Activated CD4-positive, alpha-beta T cell treated with anti-CD3 and anti-CD28 coated beads, Interleukin-2, amount 50 U/mL, for 4 hours (primary cell): Measurements from ENCODE around the gene PMM1.
"Not testable (repeated sequence)": the region's sequence is repeated elsewhere in the genome, so short reads cannot be mapped to it uniquely, and the experiment has no call there.

ENCODE experiments used
- DNase-seq, 2 experiments: peaks; one replicate each; pipeline ENCODE4 v3.0.0-alpha.2; 2020

PMM1 gene

DNA sequence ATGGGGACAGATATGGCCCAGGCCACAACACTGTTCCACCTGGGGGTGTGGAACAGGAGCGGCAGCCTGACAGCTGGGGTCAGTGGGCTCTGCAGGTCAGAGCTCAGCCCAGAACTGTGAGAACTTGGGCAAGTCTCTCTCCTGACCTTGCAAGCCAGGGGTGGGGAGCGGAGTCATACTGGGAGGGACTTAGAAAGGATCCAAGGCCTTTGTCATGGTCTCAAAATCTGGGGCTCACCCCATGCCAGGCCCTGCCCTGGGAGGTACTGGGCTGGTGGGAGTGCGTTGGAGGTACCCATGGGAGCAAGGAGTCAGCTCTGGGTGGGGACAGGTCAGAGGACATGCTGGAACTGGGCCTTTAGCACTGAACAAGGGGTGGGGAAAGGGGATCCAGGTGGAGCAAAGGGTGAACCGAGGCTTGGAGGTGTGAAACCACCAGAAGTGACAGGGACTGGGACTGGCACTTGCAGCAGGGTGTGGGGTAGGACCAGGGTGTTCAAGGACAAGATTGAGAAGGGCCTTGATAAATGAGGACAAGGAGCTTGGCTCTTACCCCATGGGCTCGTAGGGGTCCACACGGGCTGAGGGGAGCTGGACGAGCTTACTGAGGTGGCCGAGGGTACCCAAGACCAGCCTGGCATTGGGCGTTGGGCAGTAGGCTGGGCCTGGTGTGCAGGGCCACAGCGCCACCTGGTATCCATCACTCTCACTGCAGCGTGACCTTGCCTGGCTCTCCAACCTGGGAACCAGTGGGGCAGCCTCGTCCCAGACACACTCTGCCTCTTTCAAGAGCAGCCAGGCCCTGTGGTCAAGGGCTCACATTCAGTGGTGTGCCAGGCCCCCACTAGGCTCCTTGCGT is 7.4 kb upstream of the PMM1 start:
- DNase-seq: no peak

- DNase-seq: no peak
Observed at GRCh38 chr22:41595703-41596102, 6.1 kb upstream of the PMM1 start.

GRCh38 chr22:41593336-41593960 is 3.8 kb upstream of the PMM1 start:
- not testable (repeated sequence) for DNase-seq

- DNase-seq: no peak
Observed at GRCh38 chr22:41587347-41587723, 2.3 kb downstream of the PMM1 start.

- no peak for DNase-seq
Observed at GRCh38 chr22:41585898-41586297, 3.7 kb downstream of the PMM1 start.

DNA sequence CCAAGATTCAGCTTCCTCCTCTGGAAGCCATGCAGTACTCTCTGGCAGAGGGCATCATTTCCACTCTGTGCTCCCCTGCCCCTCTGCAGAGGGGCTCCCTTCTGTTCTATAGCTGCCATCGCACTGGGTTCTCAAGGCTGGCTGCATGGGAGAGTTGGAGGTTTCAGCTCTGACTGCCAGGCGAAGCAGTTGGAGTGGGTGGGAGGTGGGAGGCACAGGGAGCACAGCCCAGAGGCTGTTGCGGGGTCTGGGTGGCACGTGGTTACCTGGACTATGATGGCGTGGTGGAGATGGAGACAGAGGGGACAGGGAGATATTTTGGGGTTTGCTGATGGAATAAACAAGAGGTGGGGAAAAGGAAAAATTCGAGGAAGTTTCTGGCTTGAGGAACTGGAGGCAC is 4.8 kb downstream of the PMM1 start:
- no peak for DNase-seq

GRCh38 chr22:41582694-41583093 is 6.9 kb downstream of the PMM1 start:
- DNase-seq: no peak

DNA sequence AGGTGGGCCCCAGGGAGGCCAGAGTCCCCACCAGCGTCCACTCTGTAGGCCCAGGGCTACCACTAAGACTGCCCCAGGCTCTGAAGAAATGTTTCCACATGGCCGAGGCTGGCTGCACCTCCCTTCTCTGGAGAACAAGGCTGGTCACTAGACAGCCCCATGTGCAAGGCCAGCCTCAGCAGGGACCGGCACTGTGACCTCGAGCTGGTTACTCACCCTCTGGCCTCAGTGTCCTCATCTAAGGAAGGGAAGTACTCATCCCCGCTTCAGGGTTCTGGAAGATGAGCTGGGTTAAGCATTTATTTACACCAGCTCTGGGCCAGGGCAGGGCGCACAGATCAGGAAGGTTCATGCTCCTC is 9.7 kb downstream of the PMM1 start:
- no peak for DNase-seq

- no peak for DNase-seq
Observed at GRCh38 chr22:41579297-41579996, 10.2 kb downstream of the PMM1 start.

- DNase-seq: no peak
Observed at GRCh38 chr22:41578818-41579217, 10.8 kb downstream of the PMM1 start.

GRCh38 chr22:41578114-41578513 is 11.5 kb downstream of the PMM1 start:
- DNase-seq: no peak

GRCh38 chr22:41576877-41577276 is 12.8 kb downstream of the PMM1 start:
- peak in 1 of 2 experiments; percentile 21 for DNase-seq

DNA sequence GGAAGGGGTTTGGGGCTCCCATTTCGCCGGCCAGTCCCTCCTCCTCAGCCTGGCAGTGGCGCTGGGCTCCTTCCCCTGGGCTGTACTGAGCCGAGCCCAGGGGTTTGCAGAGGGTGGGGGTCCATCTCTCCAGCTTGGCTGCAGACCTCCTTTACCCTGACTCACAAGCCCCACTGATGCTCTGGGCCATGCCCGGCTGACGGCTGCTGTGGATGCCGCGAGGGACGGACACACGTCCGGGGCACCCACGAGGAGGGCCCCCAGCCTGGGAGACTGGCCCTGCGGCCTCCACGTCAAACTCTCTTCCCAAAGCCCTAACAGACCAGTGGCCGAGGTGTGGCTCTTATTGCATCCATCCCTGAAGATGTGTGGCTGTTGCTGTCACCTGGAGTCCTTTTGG is 14.1 kb downstream of the PMM1 start:
- DNase-seq: no peak

- no peak for DNase-seq
Observed at GRCh38 chr22:41574847-41575381, 14.7 kb downstream of the PMM1 start.

DNA sequence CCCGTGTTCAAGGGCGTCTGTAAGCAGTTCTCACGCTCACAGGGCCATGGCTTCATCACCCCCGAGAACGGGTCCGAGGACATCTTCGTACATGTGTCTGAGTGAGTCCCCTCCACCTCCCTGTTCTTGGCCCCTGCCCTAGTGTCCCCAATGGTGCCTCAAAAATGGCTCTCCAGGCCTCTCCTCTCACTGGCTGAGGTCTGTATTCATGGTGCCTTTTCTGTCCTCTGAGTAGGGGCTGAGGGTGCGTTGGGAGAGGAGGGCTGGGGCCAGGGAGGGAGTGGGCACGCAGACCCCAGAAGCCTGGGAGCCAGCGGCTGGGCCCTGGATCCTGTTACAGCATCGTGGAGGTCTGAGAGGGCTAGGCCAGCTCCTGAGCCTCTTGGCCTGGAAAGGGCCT is 16.0 kb downstream of the PMM1 start:
- no peak for DNase-seq

DNA sequence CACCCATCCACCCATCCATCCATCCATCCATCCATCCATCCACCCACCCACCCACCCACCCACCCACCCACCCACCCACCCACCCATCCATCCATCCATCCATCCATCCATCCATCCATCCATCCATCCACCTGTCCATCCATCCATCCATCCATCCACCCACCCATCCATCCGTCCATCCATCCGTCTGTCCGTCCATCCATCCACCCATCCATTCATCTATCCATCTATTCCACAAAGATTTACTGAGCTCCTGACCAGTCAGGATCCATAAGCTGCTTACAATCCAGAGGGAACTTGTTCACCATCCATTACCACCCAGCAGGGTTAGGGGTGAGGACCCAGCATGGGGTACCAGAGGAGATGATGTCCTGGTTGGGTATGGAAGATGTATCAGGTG is 17.3 kb downstream of the PMM1 start:
- not testable (repeated sequence) for DNase-seq

- DNase-seq: no peak
Observed at GRCh38 chr22:41571786-41572185, 17.9 kb downstream of the PMM1 start.

DNA sequence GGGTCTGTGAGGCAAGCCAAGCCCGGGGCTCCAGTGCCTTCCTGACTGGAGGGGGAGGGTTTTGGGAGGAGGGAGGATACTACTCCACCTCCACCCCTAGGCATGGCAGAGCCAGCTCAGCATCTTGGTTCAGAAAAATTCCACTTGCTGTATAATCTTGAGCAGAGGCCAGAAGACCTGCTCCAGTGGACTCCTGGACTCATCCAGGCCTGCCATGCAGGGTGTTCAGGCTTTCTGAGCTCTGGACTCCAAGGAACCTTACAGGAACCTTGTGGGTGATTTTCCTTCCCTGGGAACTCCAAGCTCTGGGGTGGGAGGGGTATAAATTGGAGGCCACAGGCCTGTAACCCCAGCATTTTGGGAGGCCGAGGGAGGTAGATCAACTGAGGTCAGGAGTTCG is 19.4 kb downstream of the PMM1 start:
- DNase-seq: no peak

DNA sequence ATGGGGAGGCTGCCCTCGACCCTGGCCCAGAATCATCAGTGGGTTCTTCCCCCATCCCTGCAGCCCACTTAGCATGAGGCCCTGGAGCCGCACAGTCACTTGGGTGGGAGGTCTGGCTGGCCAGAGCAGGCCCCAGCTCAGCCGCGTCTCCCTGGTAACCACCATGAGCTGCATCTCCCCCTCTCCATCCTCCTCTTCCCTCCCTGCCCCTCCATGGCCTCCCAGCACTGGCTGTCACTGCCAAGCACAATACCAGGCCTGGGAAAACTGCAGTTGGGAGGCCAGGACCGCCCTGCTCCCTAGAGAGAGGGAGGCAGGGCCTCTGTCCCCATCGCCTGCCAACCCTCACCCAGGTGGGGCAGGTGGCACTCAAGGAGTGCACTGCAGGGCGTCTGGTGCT is 20.8 kb downstream of the PMM1 start:
- DNase-seq: no peak

DNA sequence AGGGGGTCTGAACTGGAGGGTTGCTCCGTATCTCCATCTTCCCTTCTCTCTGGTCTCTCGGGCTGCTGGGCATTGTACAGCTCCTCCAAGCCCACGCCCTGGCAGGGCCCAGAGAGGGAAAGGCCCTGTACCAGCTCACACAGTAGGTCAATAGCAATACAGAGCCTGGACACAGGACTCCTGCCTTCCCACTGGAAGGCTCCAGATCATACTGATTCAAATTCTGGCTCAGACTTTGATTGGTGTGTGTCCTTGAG is 22.2 kb downstream of the PMM1 start:
- DNase-seq: no peak

DNA sequence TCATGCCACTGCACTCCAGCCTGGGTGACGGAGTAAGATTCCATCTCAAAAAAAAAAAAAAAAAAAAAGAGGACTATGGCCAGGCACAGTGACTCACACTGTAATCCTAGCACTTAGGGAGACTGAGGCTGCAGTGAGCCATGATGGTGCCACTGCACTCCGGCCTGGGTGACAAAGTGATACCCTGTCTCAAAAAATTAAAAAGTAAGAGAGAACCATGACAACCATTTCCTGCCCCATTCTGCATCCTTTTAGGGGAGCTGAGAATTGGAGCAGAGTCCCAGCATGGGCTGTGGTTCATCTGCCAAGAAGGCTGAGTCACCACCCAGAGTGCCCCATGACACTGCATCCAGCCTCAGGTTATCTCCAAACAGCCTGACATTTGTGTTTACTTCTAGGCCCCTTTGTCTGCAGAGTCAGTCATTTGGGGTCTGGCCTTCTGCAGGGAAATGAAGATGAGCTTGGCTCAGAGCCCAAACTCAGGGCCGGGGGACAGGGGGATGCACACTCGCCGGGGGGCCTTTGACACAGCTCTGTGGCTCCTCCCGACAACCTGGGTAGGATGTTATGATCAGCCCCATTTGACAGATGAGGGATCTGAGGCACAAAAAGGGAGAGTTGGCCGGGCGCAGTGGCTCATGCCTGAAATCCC is 24.1 kb downstream of the PMM1 start:
- DNase-seq: no peak

DNA sequence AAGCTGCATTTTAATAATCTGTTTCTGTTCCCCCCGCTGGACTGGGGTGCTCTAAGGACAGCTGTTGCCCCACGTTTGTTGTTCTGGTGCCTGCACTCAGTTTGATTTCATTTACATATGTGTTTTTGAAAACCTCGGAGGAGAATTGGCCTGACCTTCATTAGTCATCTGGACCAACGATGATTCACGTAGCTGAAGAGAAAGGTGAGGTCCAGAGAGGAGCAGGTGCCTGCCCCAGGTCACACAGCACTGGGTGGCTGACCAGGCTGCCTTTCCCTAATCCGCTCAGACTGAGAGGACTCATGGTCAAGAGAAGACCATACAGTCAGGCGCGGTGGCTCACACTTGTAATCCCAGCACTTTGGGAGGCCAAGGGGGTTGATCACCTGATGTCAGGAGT is 25.1 kb downstream of the PMM1 start:
- no peak for DNase-seq

GRCh38 chr22:41563051-41563711 is 26.5 kb downstream of the PMM1 start:
- no peak for DNase-seq
